ENCODE results near the gene EIF3K. TPM values are rescaled to one million over a fixed set of nuclear protein-coding genes. Genes with fewer than 3 reads are reported as not detected.

EIF3K gene
- polyA plus RNA-seq, 3 donors from 2014 or later = 338 to 456 (median 383) TPM

DNA sequence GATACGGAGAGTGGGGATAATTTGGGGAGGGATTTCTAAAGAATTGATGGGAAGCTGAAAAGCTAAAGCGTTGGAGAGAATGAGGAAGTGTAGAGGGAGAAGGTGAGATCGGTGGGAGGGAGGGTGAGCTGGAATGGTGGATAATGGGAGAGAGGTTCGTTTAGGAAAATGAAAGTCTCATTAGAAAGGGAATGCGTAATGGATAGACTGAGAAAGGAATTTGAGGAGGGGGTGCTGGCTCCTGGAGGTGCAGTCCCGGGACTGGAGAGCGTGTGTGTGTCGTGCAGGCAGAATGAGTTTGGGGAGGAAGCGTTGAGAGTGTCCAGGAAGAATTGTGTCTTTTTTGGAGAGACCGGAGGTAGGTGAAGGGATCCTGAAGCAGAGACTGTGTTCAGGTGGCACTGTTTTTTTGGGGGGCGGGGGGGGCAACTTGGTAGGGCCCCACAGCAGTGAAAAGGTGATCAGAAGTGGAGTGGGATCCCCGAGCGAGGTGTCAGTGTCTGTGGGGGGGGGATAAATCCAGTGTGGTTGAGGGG lies 29.8 kb downstream of the EIF3K start:
- no peak for DNase-seq
- H3K9me3 Mint-ChIP-seq = no peaks in the 10 kb centered on the region
- no peaks in the 10 kb centered on the region for H3K36me3 Mint-ChIP-seq
- H3K27me3 Mint-ChIP-seq (ENCODE audit: low read depth in 3 of 3) = peaks cover 4 to 16% (median 9%) of the 10 kb centered on the region in 3 donors
- H3K27ac Mint-ChIP-seq = peak overlapping the region; percentile 86 to 95 (median 93)
- H3K4me3 Mint-ChIP-seq = peak overlapping the region; percentile 92 to 100 (median 96)
- H3K4me1 Mint-ChIP-seq = peaks cover 59% of the 10 kb centered on the region in 2 donors

DNA sequence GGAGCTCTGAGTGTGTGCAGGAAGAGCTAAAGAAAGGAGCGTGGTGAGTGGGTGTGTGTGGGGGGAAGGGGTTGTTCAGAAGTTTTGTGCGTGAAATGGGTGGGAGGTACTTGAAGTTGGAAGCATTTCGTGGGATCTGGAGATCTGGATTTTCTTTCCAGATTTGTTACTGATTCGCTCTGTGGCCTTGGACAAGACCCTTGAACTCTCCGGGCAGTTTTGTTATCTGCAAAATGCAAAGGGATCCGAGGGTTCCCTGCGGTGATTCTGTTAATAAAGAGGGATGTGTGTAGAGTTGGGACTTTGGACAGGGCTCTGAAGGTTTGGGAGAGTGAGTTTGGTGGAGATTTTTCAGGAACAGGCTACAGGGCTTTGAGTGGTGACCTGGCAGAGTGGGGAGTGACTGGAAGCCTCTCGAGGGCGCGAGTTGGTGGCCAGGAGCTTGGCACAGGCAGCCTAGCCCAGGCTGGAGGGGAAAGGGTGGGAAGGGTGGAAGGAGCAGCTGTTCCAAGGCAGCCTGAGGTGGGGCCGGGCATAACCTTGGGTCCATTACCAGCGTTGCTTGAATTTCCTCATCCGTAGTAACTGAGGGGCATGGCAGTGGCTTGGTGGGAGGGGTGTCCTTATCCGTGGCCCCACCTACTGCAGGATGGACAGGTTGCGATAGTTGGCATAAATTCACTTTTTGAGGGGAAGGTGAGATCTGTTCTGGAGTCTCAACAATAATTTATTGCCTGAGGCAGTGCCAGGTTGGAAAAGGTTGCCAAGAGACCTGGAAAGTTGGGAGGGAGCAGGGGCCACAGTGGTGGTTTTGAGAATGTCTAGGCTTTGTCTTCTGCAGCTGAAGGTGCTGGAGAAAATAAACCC lies 30.6 kb downstream of the EIF3K start:
- Mint-ChIP-seq H3K27ac (peak overlapping the region; percentile 86 to 95 (median 93)), H3K36me3 (no peaks in the 10 kb centered on the region), H3K9me3 (no peaks in the 10 kb centered on the region), H3K4me3 (peak overlapping the region; percentile 92 to 100 (median 96)), H3K27me3 (ENCODE audit: low read depth in 3 of 3) (peaks cover 4 to 16% (median 9%) of the 10 kb centered on the region in 3 donors), H3K4me1 (peaks cover 66% of the 10 kb centered on the region in 2 donors)
- no peak for DNase-seq

DNA sequence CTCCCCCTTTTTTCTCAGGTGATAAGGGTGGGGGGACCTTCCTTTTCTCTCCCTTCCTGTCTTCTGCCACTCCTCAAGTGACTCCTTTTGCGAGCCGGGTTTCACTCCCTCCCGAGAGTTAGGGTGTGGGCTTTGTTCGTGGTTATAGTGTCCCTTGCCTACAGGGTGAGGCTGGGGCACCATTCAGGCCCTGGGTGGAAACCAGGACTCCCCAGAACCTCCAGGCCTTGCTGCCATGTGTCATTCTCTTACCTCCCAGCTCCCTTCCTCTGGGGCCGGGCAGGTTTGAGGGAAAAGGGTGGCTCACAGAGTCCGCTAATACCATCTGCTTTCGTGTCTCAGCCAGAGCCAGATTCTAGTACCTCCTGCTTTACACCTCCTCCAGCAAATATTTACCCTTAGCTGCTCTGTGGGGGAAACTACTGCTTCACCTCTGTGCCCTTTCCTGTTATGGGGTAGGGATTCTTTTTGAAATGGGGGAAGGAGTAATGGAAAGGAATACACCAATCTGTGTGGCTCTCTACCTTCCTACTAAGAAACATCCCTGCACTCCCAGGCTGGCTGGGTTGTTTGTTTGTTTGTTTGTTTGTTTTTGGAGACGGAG lies 31.3 kb downstream of the EIF3K start:
- DNase-seq = no peak
- Mint-ChIP-seq H3K27ac (peak overlapping the region; percentile 86 to 95 (median 93)), H3K27me3 (ENCODE audit: low read depth in 3 of 3) (peaks cover 4 to 16% (median 9%) of the 10 kb centered on the region in 3 donors), H3K9me3 (no peaks in the 10 kb centered on the region), H3K4me3 (peak overlapping the region; percentile 92 to 100 (median 96)), H3K4me1 (peaks cover 74% of the 10 kb centered on the region in 2 donors), H3K36me3 (no peaks in the 10 kb centered on the region)

DNA sequence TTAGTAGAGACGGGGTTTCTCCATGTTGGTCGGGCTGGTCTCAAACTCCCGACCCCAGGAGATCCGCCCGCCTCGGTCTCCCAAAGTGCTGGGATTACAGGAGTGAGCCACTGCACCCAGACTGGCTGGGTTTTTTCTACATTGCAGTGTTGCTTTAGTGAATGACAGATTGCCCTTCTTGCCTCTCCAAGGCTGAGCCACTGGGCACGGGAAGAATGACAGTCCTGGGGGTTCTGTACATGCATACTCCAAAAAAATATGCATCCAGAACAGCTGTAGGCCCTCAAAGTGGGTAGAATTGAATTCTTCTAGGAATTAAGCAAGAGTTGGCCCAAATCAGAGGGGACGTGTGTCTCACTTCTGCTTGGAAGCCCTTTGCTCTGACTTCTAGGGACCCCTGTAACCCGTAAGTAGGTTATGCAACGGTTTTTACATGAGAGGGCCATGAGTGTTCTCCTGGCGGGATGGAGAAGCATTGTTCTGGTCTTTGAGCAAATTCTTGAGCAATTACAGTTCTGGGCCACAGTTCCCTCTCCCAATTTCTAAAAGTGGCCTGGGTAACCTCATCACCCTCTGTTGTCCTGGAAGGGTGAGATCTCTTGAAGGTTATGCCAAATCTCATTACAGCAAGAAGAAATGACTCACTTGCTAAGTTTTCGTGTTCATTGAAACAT lies 32.1 kb downstream of the EIF3K start:
- Mint-ChIP-seq H3K27me3 (ENCODE audit: low read depth in 3 of 3) (peaks cover 4 to 16% (median 9%) of the 10 kb centered on the region in 3 donors), H3K4me3 (peak overlapping the region; percentile 92 to 100 (median 96)), H3K27ac (peak overlapping the region; percentile 86 to 95 (median 93)), H3K36me3 (peaks cover 0 to 2% (median 0%) of the 10 kb centered on the region in 3 donors), H3K9me3 (no peaks in the 10 kb centered on the region), H3K4me1 (peaks cover 81% of the 10 kb centered on the region in 2 donors)
- DNase-seq = no peak

DNA sequence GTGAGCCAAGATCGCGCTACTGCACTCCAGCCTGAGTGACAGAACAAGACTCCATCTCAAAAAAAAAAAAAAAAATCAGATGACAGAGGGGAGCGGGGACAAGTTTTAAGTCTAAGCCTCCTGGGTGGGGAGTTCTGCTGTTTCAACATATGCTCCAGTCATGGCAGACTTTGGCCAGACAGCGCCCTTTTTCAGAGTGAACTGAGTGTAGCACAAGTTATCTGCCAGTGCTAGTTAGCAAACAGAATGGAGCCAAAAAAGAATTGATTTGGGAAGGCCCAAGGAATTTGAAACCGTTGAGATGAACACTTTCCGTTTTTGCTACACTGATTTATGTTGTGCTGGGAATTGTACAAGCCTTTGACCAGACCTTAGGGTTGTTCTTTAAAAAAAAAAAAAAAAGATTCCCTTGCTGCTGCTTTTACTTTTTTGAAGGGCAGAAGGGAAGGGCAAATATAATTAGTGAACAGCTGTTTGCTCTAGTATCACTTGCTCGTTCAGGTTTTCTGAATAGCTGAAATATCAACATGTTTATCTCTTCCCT lies 34.1 kb downstream of the EIF3K start:
- peaks cover 0 to 2% (median 0%) of the 10 kb centered on the region in 3 donors for H3K36me3 Mint-ChIP-seq

DNA sequence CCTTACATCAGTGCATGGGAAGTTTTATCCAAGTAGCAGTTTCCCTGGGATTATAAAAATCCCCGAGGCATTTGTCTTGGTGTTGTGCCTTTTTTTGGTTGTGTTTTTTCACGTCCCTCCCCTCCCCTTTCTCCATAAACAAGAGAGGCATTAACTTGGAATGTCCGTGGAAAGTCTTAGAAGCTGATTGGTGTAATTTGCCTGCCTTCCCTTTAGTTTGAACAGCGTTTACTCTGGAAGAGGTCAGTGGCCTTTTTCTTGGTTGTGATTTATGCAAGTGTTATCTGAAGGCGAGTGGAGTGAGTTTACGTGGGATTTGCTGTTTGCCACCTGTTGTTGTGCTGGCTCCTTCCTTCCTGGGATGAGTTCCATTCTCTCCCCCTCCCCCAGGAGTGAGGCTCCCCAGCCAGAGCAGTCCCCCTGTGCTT lies 35.7 kb downstream of the EIF3K start:
- H3K4me1 Mint-ChIP-seq = peaks cover 98 to 100% of the 10 kb centered on the region in 2 donors
- peaks cover 0 to 2% (median 0%) of the 10 kb centered on the region in 3 donors for H3K27me3 Mint-ChIP-seq (ENCODE audit: low read depth in 3 of 3)
- H3K27ac Mint-ChIP-seq = peak overlapping the region; percentile 86 to 94 (median 92)
- no peaks in the 10 kb centered on the region for H3K9me3 Mint-ChIP-seq
- peak overlapping the region in 4 of 5 donors; percentile 15 to 70 (median 60) for H3K4me3 Mint-ChIP-seq
- DNase-seq = no peak
- H3K36me3 Mint-ChIP-seq = peaks cover 0 to 2% (median 0%) of the 10 kb centered on the region in 3 donors

More for the DNA sequence above, 34.1 kb downstream of the EIF3K start:
- H3K27ac Mint-ChIP-seq = peak overlapping the region; percentile 86 to 95 (median 91)
- DNase-seq = no peak
- peaks cover 4 to 8% (median 6%) of the 10 kb centered on the region in 3 donors for H3K27me3 Mint-ChIP-seq (ENCODE audit: low read depth in 3 of 3)
- H3K4me1 Mint-ChIP-seq = peaks cover 98 to 100% of the 10 kb centered on the region in 2 donors
- H3K9me3 Mint-ChIP-seq = no peaks in the 10 kb centered on the region
- peak overlapping the region in 3 of 5 donors; percentile 22 to 33 (median 27) for H3K4me3 Mint-ChIP-seq

DNA sequence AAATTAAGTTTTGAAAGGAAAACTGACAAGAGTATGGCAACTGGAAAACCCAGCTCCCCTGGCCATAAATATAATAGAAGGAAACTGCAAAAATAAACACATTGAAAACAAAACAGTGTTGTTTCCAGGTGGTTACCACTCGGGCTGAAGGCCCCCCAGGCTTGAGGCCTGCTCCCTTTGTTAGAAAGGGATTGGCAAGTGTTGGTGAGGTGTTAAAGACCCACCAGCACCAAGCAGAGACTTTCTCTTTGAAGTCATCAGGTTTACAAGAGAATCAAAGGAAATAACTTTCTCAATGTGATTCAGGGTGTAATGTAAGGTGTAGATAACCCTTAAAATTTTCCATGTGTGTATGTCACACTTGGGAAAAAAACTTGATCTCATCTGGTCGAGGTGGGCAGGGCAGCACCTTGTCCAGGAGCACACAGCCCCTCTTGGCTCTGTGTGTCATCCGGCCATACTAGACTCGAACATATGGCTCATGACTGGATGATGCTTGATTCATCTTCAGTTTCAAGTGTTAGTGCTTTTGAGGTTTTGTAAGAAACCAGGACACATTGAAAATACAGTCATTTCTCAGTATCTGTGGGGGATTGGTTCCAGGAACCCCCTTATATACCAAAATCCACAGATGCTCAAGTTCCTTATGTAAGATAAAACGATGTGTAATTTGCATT lies 36.3 kb downstream of the EIF3K start:
- Mint-ChIP-seq H3K27me3 (ENCODE audit: low read depth in 3 of 3) (peaks cover 0 to 2% (median 0%) of the 10 kb centered on the region in 3 donors), H3K4me3 (peak overlapping the region; percentile 50 to 75 (median 69)), H3K9me3 (no peaks in the 10 kb centered on the region), H3K36me3 (peaks cover 0 to 2% (median 0%) of the 10 kb centered on the region in 3 donors), H3K4me1 (peaks cover 98 to 100% of the 10 kb centered on the region in 2 donors), H3K27ac (peak overlapping the region; percentile 86 to 94 (median 92))
- DNase-seq = no peak

DNA sequence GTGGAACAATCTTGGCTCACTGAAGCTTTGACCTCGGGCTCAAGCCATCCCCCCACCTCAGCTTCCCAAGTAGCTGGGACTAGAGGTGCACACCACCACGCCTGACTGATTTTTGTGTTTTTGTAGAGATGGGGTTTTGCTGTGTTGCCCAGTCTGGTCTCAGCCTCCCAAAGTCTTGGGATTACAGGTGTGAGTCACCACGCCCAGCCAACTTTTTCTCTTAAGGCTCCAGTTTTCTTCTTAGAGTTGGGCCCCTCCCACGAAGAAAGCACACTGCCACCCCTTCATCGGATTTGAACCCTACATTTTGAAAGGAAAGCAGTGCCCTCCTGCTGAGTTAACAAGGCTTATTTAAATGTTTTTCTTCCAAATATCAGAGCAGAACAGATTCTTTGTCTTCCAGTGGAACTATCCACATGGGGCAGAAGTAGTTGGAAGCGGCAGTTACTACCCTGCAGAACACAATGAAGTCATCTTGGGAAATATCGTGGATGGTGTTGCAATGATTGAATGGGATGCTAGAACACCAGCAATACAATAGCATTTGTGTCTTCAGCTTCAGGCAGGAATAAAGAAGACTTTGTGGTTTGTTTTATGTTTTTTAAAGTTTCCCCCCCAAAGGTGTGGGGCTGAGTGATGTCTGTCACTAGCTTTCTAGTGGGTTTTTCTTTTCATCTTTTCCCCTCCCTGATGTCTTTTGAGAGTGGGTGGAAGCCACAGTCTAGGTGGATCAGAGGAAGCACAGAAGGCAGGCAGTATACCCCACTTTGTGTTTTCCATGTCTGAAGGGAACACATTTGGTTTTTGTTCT lies 37.4 kb downstream of the EIF3K start:
- H3K4me1 Mint-ChIP-seq = peaks cover 98 to 100% of the 10 kb centered on the region in 2 donors
- peak overlapping the region; percentile 86 to 94 (median 92) for H3K27ac Mint-ChIP-seq
- DNase-seq = peak in 1 of 3 donors; percentile 45
- peaks cover 0 to 3% (median 2%) of the 10 kb centered on the region in 3 donors for H3K36me3 Mint-ChIP-seq
- H3K4me3 Mint-ChIP-seq = peak overlapping the region; percentile 50 to 75 (median 69)
- no peaks in the 10 kb centered on the region for H3K9me3 Mint-ChIP-seq
- H3K27me3 Mint-ChIP-seq (ENCODE audit: low read depth in 3 of 3) = peaks cover 0 to 2% (median 0%) of the 10 kb centered on the region in 3 donors

DNA sequence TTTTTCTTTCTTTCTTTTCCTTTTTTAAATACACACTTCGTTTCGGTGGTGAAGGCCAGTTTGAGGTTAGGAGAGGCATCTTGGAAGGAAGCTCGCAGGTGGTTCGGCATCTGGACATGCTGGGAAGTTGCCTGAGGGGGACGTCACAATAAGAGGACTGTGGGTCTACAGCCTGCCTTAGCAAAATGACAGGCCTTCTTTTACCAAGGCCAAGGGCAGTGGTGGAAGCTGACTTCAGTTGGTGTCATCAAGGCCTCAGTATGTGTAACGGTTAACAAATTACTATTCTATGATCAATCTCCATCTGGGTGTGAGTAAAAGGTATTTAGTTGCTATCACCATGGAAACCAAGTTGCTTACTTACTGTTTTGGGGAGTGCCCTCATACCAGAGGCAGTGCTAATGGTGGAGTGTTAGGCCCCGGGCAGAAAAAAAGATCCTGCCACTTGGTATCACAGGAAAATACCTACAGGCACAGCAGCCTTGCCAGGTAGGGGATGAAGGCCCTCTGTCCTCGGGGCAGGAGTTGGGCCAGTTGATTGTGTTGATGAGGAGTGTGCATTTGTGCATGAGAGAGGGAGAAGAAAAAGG lies 38.7 kb downstream of the EIF3K start:
- peak overlapping the region; percentile 18 to 73 (median 38) for H3K4me3 Mint-ChIP-seq
- H3K4me1 Mint-ChIP-seq = peaks cover 95 to 98% of the 10 kb centered on the region in 2 donors
- peaks cover 0 to 3% (median 2%) of the 10 kb centered on the region in 3 donors for H3K36me3 Mint-ChIP-seq
- DNase-seq = no peak
- no peaks in the 10 kb centered on the region for H3K9me3 Mint-ChIP-seq
- peak overlapping the region; percentile 86 to 94 (median 90) for H3K27ac Mint-ChIP-seq
- H3K27me3 Mint-ChIP-seq (ENCODE audit: low read depth in 3 of 3) = peaks cover 0 to 2% (median 2%) of the 10 kb centered on the region in 3 donors

DNA sequence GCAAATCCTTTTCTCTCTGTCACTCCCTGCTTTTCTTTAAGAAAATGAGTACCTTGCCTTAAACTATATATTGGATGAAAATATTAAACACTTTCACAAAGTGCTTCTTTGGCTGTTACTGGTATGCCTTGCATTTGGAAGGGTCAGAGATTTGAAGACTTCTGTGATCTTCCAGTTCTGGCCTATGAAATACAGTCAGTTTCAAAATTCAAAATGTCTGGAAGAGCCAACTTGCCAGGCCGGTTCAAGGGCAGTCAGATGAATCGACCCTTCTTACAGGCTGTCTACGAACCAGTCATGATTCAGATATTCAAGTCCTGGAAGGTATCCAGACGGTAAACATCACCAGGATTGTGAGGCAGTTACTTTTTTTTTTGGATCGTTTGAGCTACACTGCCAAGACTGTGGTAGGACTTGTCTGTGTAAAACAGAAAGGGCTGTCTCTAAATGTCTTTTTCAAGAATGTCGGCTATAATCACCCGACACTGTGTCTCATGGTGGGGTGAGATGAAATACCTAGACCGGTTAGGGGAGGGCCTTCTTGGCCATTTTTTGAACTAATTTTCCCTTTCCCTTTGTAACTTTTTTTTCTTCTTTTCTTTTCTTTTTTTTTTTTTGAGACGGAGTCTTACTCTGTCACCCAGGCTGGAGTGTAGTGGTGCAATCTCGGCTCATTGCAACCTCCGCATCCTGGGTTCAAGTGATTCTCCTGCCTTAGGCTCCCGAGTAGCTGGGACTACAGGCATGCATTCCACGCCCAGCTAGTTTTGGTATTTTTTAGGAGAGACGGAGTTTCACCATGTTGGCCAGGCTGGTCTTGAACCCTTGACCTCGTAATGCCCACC lies 39.7 kb downstream of the EIF3K start:
- peak overlapping the region; percentile 86 to 94 (median 90) for H3K27ac Mint-ChIP-seq
- H3K4me1 Mint-ChIP-seq = peaks cover 95 to 98% of the 10 kb centered on the region in 2 donors
- H3K27me3 Mint-ChIP-seq (ENCODE audit: low read depth in 3 of 3) = peaks cover 0 to 6% (median 2%) of the 10 kb centered on the region in 3 donors
- peak overlapping the region; percentile 61 to 73 (median 64) for H3K4me3 Mint-ChIP-seq
- no peaks in the 10 kb centered on the region for H3K9me3 Mint-ChIP-seq
- H3K36me3 Mint-ChIP-seq = peaks cover 0 to 3% (median 2%) of the 10 kb centered on the region in 3 donors
- DNase-seq = no peak

DNA sequence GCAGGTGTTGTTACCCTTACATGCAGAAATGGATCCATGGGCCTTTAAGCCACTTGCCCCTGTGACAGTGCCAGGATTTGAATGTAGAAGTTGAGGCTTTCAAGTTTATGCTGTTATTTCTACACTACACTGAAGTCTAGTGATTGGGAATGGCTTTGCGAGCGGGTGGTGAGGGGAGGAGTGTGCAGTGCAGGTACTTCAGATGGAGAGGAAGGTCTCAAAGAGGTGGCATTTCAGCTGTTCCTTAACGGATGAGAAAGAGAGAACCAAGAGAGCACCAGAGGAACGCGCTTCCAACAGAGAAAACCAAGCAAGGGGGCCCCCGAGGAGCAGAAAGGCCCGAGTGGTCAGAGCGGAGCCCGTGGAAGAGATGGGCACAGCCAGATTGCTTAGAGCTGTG lies 41.7 kb downstream of the EIF3K start:
- Mint-ChIP-seq H3K4me3 (peak overlapping the region in 4 of 5 donors; percentile 20 to 73 (median 58)), H3K36me3 (peaks cover 0 to 3% (median 0%) of the 10 kb centered on the region in 3 donors), H3K27me3 (ENCODE audit: low read depth in 3 of 3) (peaks cover 4 to 9% (median 5%) of the 10 kb centered on the region in 3 donors), H3K27ac (peak overlapping the region; percentile 74 to 94 (median 88)), H3K9me3 (no peaks in the 10 kb centered on the region), H3K4me1 (peaks cover 95 to 98% of the 10 kb centered on the region in 2 donors)
- no peak for DNase-seq
